ENCODE data around the gene GNPTG. TPM values are rescaled to one million over a fixed set of nuclear protein-coding genes. Genes with fewer than 3 reads are reported as not detected.

The GNPTG gene
- polyA plus RNA-seq, 1 of the 3 experiments (the other 2 are of a cell fraction) = 113 TPM

GRCh38 chr16:1326391-1326790, 25.3 kb upstream of the GNPTG start:
- ChIA-PET POLR2A (interaction anchor here (1.1 kb wide), 1 partner anchor 8 kb away, joined by 3 read pairs; no protein-coding TSS in a partner anchor), CTCF (interaction anchor here (1.0 to 2.4 kb wide), 3 partner anchors 11 to 26 kb away, joined by 3 to 14 read pairs (median 4); partner anchors contain the start of gene UBE2I)
- no peaks in the 10 kb centered on the region for H3K9me2 ChIP-seq
- H2AFZ ChIP-seq (ENCODE audit: low read depth) = no peak overlapping the region
- no peak overlapping the region for H3K4me3 ChIP-seq (ENCODE audit: low read depth in 2 of 2, low read length in 1 of 2)
- no peak overlapping the region for H3K27ac ChIP-seq (ENCODE audit: low read depth in 2 of 2, low read length in 1 of 2)
- peaks cover 10% of the 10 kb centered on the region; the same call in 1 of the 2 replicates for H4K20me1 ChIP-seq (ENCODE audit: insufficient read depth)
- peaks cover 0 to 22% of the 10 kb centered on the region in 2 experiments for H3K36me3 ChIP-seq (replicated peaks in 1 of 2; ENCODE audit: control insufficient read depth in 1 of 2, insufficient read depth in 2 of 2, low read length in 1 of 2)
- H3K27me3 ChIP-seq (ENCODE audit: insufficient read depth) = peaks cover 2% of the 10 kb centered on the region; the same call in 1 of the 2 replicates
- H3K79me2 ChIP-seq (ENCODE audit: insufficient read depth) = no peaks in the 10 kb centered on the region
- TF ChIP-seq IRF3 (IDR thresholded peaks at IDR 0.05; ENCODE audit: low read depth, low read length) = no peak
- no peak for TF ChIP-seq CTCF (IDR thresholded peaks at IDR 0.05)
- no peak for TF ChIP-seq TEAD4 (IDR thresholded peaks at IDR 0.05; ENCODE audit: borderline replicate concordance, insufficient read depth)
- TF ChIP-seq RCOR1 (IDR thresholded peaks at IDR 0.05; ENCODE audit: low read length) = no peak
- DNase-seq = no peak
- H3F3A ChIP-seq (replicated peaks; ENCODE audit: insufficient read depth) = peaks cover 5% of the 10 kb centered on the region
- WGBS (ENCODE audit: low lambda C conversion rate) = 84% methylated on average over 14 of the region's 17 CpGs
- peaks cover 0 to 3% of the 10 kb centered on the region in 2 experiments; a peak in 1 of 4 replicates for H3K4me1 ChIP-seq (ENCODE audit: control insufficient read depth in 1 of 2, insufficient read depth in 2 of 2, low read depth in 1 of 2, low read length in 1 of 2)
- H3K9ac ChIP-seq = no peak overlapping the region
- no peak overlapping the region for H3K4me2 ChIP-seq
- no peaks in the 10 kb centered on the region for H3K9me3 ChIP-seq

GRCh38 chr16:1326946-1327618, 24.6 kb upstream of the GNPTG start:
- H3F3A ChIP-seq (replicated peaks; ENCODE audit: insufficient read depth) = peaks cover 5% of the 10 kb centered on the region
- no peak for TF ChIP-seq REST (IDR thresholded peaks at IDR 0.05; ENCODE audit: low read depth, low read length)
- TF ChIP-seq MEF2A (IDR thresholded peaks at IDR 0.05; ENCODE audit: borderline replicate concordance, low read depth) = no peak
- no peak for TF ChIP-seq MAX (IDR thresholded peaks at IDR 0.05; ENCODE audit: low read depth)
- no peak for TF ChIP-seq USF1 (IDR thresholded peaks at IDR 0.05; ENCODE audit: borderline replicate concordance, low read depth)

More at GRCh38 chr16:1326946-1327618, 24.6 kb upstream of the GNPTG start:
- no peaks in the 10 kb centered on the region for H3K9me2 ChIP-seq
- no peak overlapping the region for H2AFZ ChIP-seq (ENCODE audit: low read depth)
- H3K4me2 ChIP-seq = no peak overlapping the region
- H3K27ac ChIP-seq (ENCODE audit: low read depth in 2 of 2, low read length in 1 of 2) = no peak overlapping the region
- H3K79me2 ChIP-seq (ENCODE audit: insufficient read depth) = no peaks in the 10 kb centered on the region
- no peak overlapping the region for H3K4me3 ChIP-seq (ENCODE audit: low read depth in 2 of 2, low read length in 1 of 2)
- H4K20me1 ChIP-seq (ENCODE audit: insufficient read depth) = peaks cover 11% of the 10 kb centered on the region; the same call in 1 of the 2 replicates
- CTCF ChIA-PET = interaction anchor here (1.0 to 2.4 kb wide), 3 partner anchors 10 to 27 kb away, joined by 3 to 14 read pairs (median 4); partner anchors contain the start of gene UBE2I
- WGBS (ENCODE audit: low lambda C conversion rate) = 80% methylated on average over 2 of the region's 17 CpGs
- no peak overlapping the region for H3K9ac ChIP-seq
- H3K36me3 ChIP-seq (replicated peaks in 1 of 2; ENCODE audit: control insufficient read depth in 1 of 2, insufficient read depth in 2 of 2, low read length in 1 of 2) = peaks cover 0 to 22% of the 10 kb centered on the region in 2 experiments
- peaks cover 0 to 9% of the 10 kb centered on the region in 2 experiments; a peak in 1 of 4 replicates for H3K4me1 ChIP-seq (ENCODE audit: control insufficient read depth in 1 of 2, insufficient read depth in 2 of 2, low read depth in 1 of 2, low read length in 1 of 2)
- H3K27me3 ChIP-seq (ENCODE audit: insufficient read depth) = peaks cover 9% of the 10 kb centered on the region; the same call in 1 of the 2 replicates
- POLR2A ChIA-PET = no interaction called here
- DNase-seq = no peak
- H3K9me3 ChIP-seq = no peaks in the 10 kb centered on the region
